GM21529 (cell line): ENCODE results near the gene RPL22.
A peak's percentile ranks its signal among the peaks of the same experiment; 100 is the strongest.

ENCODE experiments used
- ATAC-seq: cut with Tn5 transposase; IDR thresholded peaks from one replicate; pipeline ENCODE4 v1.9.1; 2021; ENCODE audit not compliant: unreplicated experiment

RPL22 gene

GRCh38 chr1:6205849-6206519 lies 6.6 kb upstream of the RPL22 start, which contains the start of gene RNF207:
Gene RNF207 (plus strand): TSS chr1:6206119. CDS start chr1:6206536, 417 bp downstream.
- ATAC-seq, result peak; percentile 65

- no peak for ATAC-seq
These were observed 2.9 kb upstream of the RPL22 start for GRCh38 chr1:6202256-6202655.

GRCh38 chr1:6200188-6200809 lies 904 bp upstream of the RPL22 start:
- no peak for ATAC-seq

- ATAC-seq, result peak; percentile 22
These were observed 623 bp downstream of the RPL22 start for GRCh38 chr1:6198646-6199297.

GRCh38 chr1:6197746-6198427 lies 1.5 kb downstream of the RPL22 start:
- ATAC-seq, result no peak

GRCh38 chr1:6191968-6192367 lies 7.4 kb downstream of the RPL22 start:
- no peak for ATAC-seq

GRCh38 chr1:6188466-6188865 lies 10.9 kb downstream of the RPL22 start:
- ATAC-seq, result no peak

GRCh38 chr1:6185635-6186382 lies 13.6 kb downstream of the RPL22 start:
- ATAC-seq, result no peak

- ATAC-seq, result no peak
These were observed 14.2 kb downstream of the RPL22 start for GRCh38 chr1:6185151-6185550.

GRCh38 chr1:6184083-6184783 lies 15.2 kb downstream of the RPL22 start:
- ATAC-seq, result no peak

- ATAC-seq, result no peak
These were observed 15.8 kb downstream of the RPL22 start for GRCh38 chr1:6183520-6183989.

- ATAC-seq, result no peak
These were observed 18.0 kb downstream of the RPL22 start for GRCh38 chr1:6181347-6181770.

GRCh38 chr1:6180707-6181311 lies 18.6 kb downstream of the RPL22 start:
- ATAC-seq, result no peak

- ATAC-seq, result no peak
These were observed 19.1 kb downstream of the RPL22 start, which contains the start of gene CHD5 for GRCh38 chr1:6180268-6180706. Gene CHD5 (minus strand): TSS chr1:6180321. CDS start chr1:6180023, 298 bp downstream.

- no peak for ATAC-seq
These were observed 19.7 kb downstream of the RPL22 start for GRCh38 chr1:6179564-6180175.

- ATAC-seq, result no peak
These were observed 20.4 kb downstream of the RPL22 start for GRCh38 chr1:6178751-6179563.

GRCh38 chr1:6177681-6178380 lies 21.6 kb downstream of the RPL22 start:
- ATAC-seq, result no peak

GRCh38 chr1:6176779-6177178 lies 22.6 kb downstream of the RPL22 start:
- ATAC-seq, result no peak
